ENCODE data around the gene PRRX2. TPM values are rescaled to one million over a fixed set of nuclear protein-coding genes. Genes with fewer than 3 reads are reported as not detected.

The PRRX2 gene
- polyA plus RNA-seq, 1 donor (not counting 4 experiments of a cell fraction or from before 2014, with no cell fraction given): not detected

GRCh38 chr9:129720181-129720864 is 54.9 kb downstream of the PRRX2 start:
- Histone ChIP-seq H4K20me1 (ENCODE audit: control insufficient read depth, extremely low read depth, insufficient read depth, low read length) (no peaks in the 10 kb centered on the region), H3K4me1 (ENCODE audit: control insufficient read depth, extremely low read depth, insufficient read depth, low read length) (no peaks in the 10 kb centered on the region), H3K9ac (ENCODE audit: control insufficient read depth, extremely low read depth, insufficient read depth, low read length) (no peak overlapping the region), H2AFZ (ENCODE audit: control insufficient read depth, low read length) (no peak overlapping the region), H3K36me3 (ENCODE audit: control insufficient read depth in 2 of 2, extremely low read depth in 1 of 2, insufficient read depth in 2 of 2, low read length in 2 of 2) (no peaks in the 10 kb centered on the region), H3K9me1 (ENCODE audit: control insufficient read depth, extremely low read depth, insufficient read depth, low read length) (no peaks in the 10 kb centered on the region), H3K4me3 (ENCODE audit: control insufficient read depth in 2 of 3, extremely low read depth in 1 of 3, insufficient read depth in 2 of 3, low read depth in 1 of 3, low read length in 3 of 3) (no peak overlapping the region), H3K9me3 (ENCODE audit: control insufficient read depth, low read depth, low read length) (no peaks in the 10 kb centered on the region), H3K4me2 (ENCODE audit: control insufficient read depth, extremely low read depth, insufficient read depth, low read depth, low read length) (no peak overlapping the region), H3K27ac (ENCODE audit: control insufficient read depth, insufficient read depth, low read length) (no peak overlapping the region), H3K27me3 (ENCODE audit: control insufficient read depth, extremely low read depth, insufficient read depth, low read length) (no peaks in the 10 kb centered on the region), H3K79me2 (ENCODE audit: control insufficient read depth, insufficient read depth, low read length) (no peaks in the 10 kb centered on the region)
- TF ChIP-seq EZH2 (IDR thresholded peaks at IDR 0.05; ENCODE audit: low read length) (no peak), CTCF (optimal IDR thresholded peaks at IDR 0.05 in 1 of 3, IDR thresholded peaks at IDR 0.05 in 1 of 3, conservative IDR thresholded peaks at IDR 0.05 in 1 of 3; ENCODE audit: extremely low read depth in 1 of 3, insufficient read depth in 2 of 3, low read length in 3 of 3) (peak; percentile 28 to 52 (median 41))
- FAIRE-seq (no peak), DNase-seq (ENCODE audit: low read depth, low spot score) (no peak)
- dilution Hi-C loops (cut with MboI; ENCODE audit: extremely low pct_ligation_motif_present, low sequenced_read_pairs): loop anchor here (10.0 kb wide), 1 partner anchor 86 kb away; no protein-coding TSS in a partner anchor

- dilution Hi-C loops (cut with MboI; ENCODE audit: extremely low pct_ligation_motif_present, low sequenced_read_pairs): loop anchor here (10.0 kb wide), 1 partner anchor 86 kb away; no protein-coding TSS in a partner anchor
- H3K4me3 ChIP-seq (ENCODE audit: control insufficient read depth in 2 of 3, extremely low read depth in 1 of 3, insufficient read depth in 2 of 3, low read depth in 1 of 3, low read length in 3 of 3): no peak overlapping the region
- TF ChIP-seq EZH2 (IDR thresholded peaks at IDR 0.05; ENCODE audit: low read length) (no peak), CTCF (optimal IDR thresholded peaks at IDR 0.05 in 1 of 3, IDR thresholded peaks at IDR 0.05 in 1 of 3, conservative IDR thresholded peaks at IDR 0.05 in 1 of 3; ENCODE audit: extremely low read depth in 1 of 3, insufficient read depth in 2 of 3, low read length in 3 of 3) (no peak)
- H3K4me1 ChIP-seq (ENCODE audit: control insufficient read depth, extremely low read depth, insufficient read depth, low read length): no peaks in the 10 kb centered on the region
- H3K4me2 ChIP-seq (ENCODE audit: control insufficient read depth, extremely low read depth, insufficient read depth, low read depth, low read length): no peak overlapping the region
- no peak for DNase-seq (ENCODE audit: low read depth, low spot score)
- no peak for FAIRE-seq
- no peaks in the 10 kb centered on the region for H4K20me1 ChIP-seq (ENCODE audit: control insufficient read depth, extremely low read depth, insufficient read depth, low read length)
- no peaks in the 10 kb centered on the region for H3K79me2 ChIP-seq (ENCODE audit: control insufficient read depth, insufficient read depth, low read length)
- no peaks in the 10 kb centered on the region for H3K9me1 ChIP-seq (ENCODE audit: control insufficient read depth, extremely low read depth, insufficient read depth, low read length)
- H3K9me3 ChIP-seq (ENCODE audit: control insufficient read depth, low read depth, low read length): no peaks in the 10 kb centered on the region
- H3K9ac ChIP-seq (ENCODE audit: control insufficient read depth, extremely low read depth, insufficient read depth, low read length): no peak overlapping the region
- no peak overlapping the region for H2AFZ ChIP-seq (ENCODE audit: control insufficient read depth, low read length)
- no peaks in the 10 kb centered on the region for H3K36me3 ChIP-seq (ENCODE audit: control insufficient read depth in 2 of 2, extremely low read depth in 1 of 2, insufficient read depth in 2 of 2, low read length in 2 of 2)
- no peak overlapping the region for H3K27ac ChIP-seq (ENCODE audit: control insufficient read depth, insufficient read depth, low read length)
- no peaks in the 10 kb centered on the region for H3K27me3 ChIP-seq (ENCODE audit: control insufficient read depth, extremely low read depth, insufficient read depth, low read length)
Observed at GRCh38 chr9:129720865-129721545, 55.6 kb downstream of the PRRX2 start.
